NCI-H1417 (cell line): ENCODE data around the gene SYT7.
"Not testable (repeated sequence)": the region's sequence is repeated elsewhere in the genome, so short reads cannot be mapped to it uniquely, and the experiment has no call there.

Experiments
- DNase-seq, 3 experiments: peaks; one replicate each; lab custom pipeline; 2025; lab: John Stamatoyannopoulos, UW

SYT7 gene

DNA sequence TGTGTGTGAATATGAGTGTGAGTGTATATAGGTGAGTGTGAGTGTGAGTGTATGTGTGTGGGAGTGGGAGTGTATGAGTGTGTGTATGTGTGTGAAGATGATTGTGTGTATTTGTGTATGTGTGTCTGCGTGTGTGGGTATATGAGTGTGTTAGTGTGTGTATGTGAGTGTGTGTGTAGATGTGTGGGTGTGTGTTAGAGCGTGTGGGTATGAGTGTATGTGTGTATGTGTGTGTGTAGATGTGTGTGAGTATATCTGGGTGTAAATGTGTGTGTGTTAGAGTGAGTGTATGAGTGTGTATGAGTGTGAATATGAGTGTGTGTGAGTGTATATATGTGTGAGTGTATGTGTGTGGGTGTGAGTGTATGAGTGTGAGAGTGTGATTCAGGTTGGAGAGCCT lies 83.4 kb downstream of the SYT7 start:
- DNase-seq = no peak

DNA sequence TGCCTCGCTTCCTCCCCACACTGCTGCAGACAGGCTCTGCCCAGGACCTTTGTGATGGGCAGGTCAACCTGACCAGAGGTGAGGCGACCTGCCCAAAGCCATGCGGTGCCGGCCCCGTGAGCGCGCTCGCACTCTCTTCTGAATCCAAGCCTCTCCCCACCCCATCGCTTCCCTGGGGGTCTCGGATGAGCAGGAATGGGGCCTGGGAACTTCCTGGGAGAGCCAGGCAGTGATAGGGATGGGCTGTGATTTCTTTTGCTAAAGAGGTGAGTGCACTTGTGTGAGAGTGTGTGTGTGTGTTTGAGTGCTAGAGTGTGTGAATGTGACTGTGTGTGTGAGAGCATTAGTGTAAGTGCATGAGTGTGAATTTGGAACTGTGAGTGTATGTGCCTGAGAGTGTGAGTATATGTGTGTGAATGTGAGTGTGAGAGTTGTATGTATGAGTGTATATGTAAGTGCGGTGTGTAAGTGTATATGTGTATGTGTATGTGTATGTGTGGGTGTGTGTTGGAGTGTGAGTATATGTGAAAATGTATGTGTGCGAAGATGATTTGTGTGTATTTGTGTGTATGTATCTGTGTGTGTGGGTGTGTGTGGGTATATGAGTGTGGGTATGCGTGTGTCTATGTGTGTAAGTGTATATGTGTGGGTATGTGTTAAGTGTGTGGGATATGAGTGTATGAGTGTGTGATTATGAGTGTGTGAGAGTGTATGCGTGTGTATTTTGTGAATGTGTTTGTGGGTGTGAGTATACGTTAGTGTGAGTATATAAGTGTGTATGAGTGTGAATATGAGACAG lies 84.1 kb downstream of the SYT7 start:
- DNase-seq = no peak

DNA sequence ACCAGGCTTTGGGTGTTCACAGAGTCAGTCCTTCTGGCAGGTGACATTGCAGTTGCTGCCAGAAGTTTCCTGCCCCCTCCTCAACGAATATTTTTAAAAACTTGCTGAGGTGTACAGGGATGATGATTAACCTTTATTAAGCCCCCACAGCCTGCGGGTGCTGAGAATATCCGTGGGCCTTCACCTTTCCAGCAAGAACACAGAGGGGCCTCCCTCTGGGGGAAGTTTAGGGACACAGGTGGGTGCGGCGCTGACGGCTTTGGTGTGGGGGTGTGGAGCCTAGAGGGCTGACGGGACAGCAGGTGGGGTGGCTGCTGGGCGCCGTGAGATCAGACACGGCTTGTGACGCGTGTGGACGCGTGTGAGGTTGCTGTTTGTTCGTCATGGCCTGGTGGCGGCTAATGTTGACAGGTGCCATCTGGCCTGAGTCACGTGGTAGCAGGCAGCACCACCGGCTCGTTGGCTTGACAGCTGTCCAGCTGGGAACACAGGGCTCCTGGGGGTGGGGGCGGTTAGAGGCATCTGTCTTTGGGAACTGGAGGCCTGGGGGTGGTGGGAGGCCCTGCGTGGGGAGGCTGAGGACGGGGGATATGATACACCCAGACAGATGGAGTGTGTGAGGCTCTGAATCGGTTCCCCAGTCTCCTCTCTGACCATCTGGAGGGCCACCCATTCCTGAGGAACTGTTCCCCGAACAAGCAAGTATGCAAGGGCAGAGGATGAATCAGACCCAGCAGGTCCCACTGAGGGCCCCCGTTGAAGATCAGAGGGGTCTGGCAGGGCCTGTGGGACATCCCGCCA lies 84.9 kb downstream of the SYT7 start:
- peak; percentile 76 to 89 (median 77) for DNase-seq

DNA sequence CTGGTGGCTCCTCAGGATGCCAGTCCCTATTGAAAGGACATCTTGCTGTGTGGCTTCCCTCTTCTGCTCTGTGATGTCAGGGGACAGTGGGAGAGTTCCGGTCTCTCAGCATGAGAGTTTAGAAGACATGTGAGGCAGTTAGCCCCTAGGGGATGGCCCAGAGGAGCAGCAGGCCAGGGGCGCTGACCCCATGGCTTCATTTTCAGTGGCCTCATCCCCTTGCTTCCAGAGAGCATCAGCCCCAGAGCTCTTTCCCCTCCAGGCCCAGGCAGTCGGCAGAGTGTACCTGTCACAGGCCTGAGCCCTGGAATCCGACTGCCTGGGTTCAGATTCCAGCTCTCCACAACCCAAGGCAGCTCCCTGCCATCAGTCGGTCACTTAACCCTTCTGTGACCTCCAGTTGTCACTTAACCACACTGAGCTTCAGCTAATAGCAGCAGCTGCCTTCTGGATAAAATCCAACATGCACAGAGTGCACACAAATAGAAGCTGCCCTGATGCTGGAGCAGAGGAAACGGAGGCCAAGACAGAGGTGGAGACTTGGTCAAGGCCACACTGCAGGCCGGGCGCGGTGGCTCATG lies 86.4 kb downstream of the SYT7 start:
- DNase-seq = peak in 1 of 3 experiments; percentile 24

DNA sequence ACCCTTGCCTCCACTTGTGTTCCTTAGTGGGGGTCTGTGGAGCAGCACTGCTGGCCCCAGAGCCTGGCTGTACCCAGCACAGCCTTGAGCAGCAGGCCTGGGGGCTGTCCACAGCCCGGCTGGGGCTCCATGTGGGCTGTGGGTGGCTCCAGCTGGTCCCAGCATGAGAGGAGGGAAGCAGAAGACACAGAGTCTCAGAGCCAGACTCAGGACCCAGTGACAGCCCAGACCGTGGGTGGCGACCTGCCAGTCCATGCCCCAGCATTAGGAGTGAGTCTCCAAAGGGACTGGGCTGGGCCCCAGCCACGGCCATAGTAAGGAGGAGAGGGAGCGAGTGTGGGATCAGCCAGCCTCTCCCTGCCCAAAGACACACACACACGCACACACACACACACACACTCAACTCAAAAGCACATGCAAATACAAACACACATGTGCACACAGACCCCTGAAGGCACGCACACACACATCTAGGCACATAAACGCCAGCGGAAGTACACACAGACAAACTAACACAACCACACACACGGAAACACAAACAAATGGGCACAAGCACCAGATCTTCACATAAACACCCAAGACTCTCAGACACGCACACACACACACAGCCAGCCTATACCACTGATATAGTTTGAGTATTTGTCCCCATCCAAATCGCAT lies 89.0 kb downstream of the SYT7 start:
- no peak for DNase-seq

DNA sequence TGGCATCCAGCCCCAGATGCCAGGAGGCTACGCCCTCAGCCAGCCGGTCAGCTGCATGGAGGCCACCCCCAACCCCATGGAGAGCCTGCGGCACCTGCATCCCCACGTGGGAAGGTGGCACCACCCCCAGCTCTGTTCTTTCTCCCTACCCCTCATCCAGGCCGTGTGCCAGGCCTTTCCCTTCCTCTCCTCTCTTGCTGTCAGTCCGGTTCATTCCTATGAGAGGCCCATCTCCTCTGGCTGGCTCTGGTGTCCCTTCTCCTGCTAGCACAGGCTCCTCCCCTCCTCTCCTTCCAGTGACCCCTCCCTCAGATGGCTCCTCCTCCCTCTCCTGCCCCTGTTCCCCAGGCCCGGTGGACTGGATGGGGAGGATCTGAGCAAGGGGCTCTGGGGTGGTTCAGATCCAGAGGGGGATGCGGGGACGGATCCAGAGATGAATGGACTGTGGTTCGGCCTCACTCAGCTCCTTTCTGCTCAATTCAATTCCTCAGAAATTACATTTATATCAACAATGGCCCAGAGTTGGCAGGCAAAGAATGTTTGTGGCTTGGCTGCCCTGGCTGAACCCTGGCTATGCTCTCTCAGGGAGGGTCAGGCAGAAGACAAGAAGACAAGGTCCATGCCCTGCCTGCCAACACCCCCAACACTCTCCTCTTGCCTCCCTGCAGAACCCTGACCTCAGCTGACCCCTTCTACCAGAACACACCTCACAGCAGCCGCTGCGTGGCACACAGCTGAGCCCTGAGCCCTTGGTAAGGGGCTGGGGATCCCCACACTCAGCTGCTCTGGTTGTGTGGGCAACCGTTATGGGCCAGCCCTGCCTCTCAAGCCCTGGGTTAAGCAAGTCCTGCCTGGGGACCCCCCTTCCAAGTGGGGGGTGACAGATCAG lies 90.8 kb downstream of the SYT7 start:
- peak in 1 of 3 experiments; percentile 20 for DNase-seq

GRCh38 chr11:61488651-61489291 lies 92.1 kb downstream of the SYT7 start:
- DNase-seq = peak; percentile 65 to 91 (median 83)

DNA sequence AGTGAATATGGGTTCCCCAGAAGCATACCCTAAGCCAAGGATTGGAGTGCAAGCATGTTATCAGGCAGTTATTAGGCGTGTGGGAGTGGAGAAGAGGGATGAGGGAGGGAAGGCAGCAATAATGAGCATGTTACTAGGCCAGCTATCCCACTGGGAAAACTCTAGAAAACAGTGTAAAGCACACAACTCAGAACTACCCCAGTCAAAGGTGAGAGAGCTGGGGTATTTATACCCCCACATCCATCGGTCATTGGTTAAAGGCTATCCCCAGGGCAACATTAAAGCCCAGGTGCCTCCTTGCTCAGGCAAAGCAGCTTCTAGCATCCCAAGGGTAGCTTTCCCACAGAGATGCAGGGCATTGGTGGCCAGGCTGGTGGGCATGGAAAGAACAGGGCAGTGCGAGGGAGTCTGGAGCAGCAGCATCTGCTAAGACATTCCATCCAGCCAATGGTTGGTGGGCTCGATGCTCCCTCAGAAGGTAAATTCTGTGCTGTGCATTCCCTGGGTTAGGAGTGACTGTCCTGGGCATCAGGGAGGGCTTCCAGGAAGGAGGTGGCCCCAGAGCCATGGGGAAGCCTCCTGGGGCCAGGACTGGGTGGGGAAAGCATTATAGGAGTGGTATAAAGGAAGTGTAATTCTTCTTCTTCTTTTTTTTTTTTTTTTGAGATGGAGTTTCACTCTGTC lies 93.4 kb downstream of the SYT7 start:
- no peak for DNase-seq

DNA sequence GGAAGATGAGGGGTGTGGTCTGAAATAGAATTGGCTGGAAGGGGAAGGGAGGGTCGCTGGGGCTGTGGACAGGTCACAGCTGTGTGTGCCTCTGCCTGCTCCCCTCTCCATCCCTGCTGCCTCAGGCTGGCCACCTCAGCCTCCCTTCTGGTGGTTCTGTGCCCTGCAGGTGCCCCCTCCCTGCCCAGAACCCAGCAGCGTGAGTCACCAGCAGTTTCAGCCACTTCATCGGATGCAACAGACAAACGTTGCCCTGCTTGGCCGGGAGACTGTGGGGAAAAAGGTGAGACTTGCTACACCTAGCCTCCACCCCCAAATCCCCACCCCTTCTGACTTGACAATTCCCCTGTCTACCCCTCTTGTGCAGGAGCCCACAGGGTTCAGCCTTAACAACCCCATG lies 94.1 kb downstream of the SYT7 start:
- DNase-seq = no peak

DNA sequence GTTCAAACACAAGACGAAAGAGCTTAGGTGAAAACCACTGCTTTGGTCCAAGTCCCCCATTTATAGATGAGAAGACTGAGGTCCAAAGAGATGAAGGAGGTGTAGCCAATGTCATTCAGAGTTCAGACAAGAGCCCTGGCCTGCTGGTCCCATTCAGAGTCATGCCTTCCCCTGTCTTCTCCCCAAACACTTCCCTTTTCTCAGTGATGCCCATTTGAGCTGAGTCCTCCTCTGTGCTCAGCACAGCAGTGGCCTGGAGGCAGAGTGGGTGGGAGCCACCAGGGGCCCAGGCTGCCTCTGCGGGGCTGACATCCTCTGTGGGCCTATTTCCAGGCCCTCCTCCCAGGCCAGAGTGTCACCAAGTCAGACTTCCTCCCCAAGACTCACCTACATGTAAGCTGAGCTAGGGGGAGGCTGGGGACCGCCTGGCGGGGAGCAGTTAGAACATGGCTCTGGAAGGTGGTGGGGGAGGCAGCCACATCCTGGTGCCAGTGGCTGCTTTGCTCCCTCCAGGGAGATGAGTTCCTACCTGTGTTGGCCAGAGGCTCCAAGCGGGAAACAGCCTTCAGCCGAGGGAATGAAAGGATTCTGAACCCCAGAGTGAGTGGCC lies 94.8 kb downstream of the SYT7 start:
- no peak for DNase-seq

DNA sequence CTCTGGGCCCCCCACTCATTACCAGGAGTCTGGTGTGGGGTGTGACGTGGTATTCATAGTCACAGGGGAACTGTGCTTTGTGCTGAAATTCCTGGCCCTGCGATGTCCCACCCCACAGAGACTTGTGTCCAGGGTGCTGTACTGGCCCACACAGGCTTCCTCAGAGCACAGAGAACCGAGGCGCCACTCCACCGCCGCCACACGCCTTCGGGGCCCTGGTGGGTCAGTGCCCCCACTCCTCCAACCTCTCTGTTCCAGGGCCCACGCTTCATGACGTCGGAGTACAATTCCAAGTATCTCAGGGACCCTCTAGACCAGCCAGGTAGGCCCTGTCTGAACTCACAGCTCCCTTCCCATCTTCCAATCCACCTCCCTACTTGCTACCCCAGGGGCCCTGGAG lies 95.8 kb downstream of the SYT7 start:
- DNase-seq = no peak

GRCh38 chr11:61484541-61484940 lies 96.3 kb downstream of the SYT7 start:
- DNase-seq = no peak

GRCh38 chr11:61482513-61482912 lies 98.4 kb downstream of the SYT7 start:
- no peak for DNase-seq

DNA sequence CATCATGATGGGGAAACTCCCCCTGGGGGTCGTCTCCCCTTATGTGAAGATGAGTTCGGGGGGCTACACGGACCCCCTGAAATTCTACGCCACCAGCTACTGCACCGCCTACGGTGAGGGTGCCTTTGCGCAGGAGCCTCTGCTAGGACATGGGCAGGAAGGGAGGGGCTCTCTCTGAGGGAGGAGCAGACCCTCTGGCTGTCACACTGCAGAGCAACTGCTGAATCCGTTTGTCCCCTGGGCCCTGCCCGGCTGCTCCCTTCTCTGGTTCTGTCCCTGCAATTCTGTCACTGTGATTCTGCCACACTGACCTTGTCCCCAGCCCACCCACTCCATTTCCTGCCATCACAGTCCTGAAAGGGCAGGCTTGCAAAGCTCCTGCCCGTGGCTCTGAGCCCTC lies 99.1 kb downstream of the SYT7 start:
- DNase-seq = no peak

DNA sequence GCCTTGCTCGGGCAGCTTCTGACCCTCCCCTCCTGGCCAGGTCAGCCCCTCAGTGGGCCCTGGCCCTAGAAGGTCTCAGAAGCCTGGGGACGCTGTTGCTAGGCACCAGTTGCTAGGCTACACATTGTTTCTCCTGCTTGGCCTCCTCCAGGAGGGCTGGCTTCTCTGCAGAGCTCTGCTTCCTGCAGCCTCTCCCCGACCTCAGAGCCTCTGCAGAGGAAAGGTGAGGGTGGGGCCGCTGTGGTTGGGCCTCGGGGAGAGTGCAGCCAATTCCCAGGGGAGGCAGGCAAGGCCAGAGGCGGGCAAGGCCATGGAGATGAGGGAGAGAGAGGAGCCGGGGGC lies 99.9 kb downstream of the SYT7 start:
- peak; percentile 85 to 96 (median 89) for DNase-seq

DNA sequence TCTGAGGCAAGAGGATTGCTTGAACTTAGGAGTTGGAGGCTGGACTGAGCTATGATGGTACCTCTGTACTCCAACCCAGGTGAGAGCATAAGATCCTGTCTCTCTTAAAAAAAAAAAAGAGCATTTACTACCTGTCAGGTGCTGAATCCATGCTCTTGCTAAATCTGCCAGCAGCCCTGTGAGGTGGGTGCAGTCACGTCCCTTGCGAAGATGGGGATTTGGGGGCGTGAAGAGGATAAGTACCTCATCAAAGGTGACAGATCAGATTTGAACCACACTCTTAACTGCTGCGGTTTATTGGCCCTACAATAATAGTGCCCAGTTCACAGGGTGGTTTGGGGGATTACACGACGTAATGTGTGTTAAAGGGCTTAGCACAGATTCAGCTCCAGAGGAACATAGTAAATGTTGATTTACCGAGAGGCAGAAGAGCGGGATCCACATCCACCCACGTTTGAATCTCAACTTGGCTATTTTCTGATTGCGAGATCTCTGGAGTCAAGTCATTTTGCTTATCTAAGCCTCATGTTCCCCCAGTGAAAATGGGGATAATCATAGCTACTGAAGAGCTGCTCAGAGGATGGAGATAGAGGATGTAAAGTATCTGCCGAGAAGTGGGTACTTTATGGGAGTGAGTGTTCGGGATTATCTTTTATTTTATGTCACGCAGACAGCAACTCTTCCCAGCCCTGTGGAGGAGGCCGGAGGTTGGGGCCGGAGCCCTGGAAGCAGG lies 100.4 kb downstream of the SYT7 start:
- no peak for DNase-seq

DNA sequence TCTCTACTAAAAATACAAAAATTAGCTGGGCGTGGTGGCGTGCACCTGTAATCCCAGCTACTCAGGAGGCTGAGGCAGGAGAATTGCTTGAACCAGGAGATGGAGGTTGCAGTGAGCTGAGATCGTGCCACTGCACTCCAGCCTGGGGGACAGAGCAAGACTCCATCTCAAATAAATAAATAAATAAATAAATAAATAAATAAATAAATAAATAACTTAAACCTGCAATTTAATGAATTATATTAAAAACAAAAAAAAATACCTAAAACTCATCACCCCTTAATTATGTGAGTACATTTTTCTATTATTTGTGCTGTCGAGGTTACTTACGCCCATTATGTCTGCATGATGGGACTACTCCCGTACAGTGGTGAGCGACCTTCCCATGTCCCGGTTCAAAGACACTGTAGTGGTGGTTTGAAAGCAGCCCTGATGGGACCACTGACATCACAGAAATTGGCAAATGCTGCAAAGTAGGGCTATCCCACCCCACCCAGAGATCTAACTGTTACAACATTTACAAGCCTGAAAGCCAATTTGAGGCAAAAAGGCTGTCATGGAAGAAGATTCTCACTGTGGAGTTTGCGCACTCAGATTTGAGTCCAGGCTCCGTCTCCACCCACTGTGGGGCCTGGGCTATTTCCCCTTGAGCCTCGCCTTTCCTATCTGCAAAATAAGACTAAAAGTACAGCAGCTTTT lies 101.4 kb downstream of the SYT7 start:
- DNase-seq = not testable (repeated sequence)

- DNase-seq = peak; percentile 32 to 60 (median 42)
These were observed 103.1 kb downstream of the SYT7 start for GRCh38 chr11:61477727-61478148.

DNA sequence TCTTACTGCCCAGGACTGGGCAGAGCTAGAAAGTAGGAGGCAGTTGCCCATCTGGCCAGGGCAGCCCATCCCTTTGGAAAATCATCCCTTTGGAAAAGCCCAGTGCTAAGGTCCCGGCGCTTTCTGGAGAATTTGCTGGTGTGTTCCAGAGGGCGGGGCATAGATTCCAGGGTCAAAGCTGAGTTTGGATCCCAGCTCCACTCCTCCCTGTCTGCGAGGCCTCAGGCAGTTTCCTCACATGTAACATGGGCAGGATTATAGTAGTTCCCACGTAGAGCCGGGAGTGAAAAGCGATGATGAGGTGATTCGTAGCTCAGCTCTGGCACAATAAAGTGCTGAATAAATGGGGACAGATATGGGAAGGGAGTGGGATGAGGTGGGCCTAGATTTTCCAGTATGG lies 103.8 kb downstream of the SYT7 start:
- no peak for DNase-seq
